GM12878 (cell line): Measurements from ENCODE around the gene ZNF385D. TPM values are rescaled to one million over a fixed set of nuclear protein-coding genes. Genes with fewer than 3 reads are reported as not detected.

Experiments used
- CBX5 ChIP-seq: sonication (generic); IDR thresholded peaks from 2 replicates; pipeline ENCODE4 v1.6.1; 2016; ENCODE audit warnings: low read depth, moderate library complexity, mild to moderate bottlenecking, inconsistent platforms
- CEBPB ChIP-seq, 2 experiments: fragments of 150-350 bp in 1 of 2; IDR thresholded peaks; 2 replicates each; pipeline ENCODE4 v1.6.1; 2012 to 2014; ENCODE audit warnings: low read depth in 2 of 2, low read length in 2 of 2, borderline replicate concordance in 1 of 2, inconsistent platforms in 1 of 2
- CREM ChIP-seq: IDR thresholded peaks from 2 replicates; pipeline ENCODE4 v1.6.1; 2014; ENCODE audit warnings: antibody characterized with exemption, low read depth
- EGR1 ChIP-seq, 2 experiments: IDR thresholded peaks; 1 replicate in 1 of 2; 2 replicates in 1 of 2; pipeline ENCODE4 v1.6.1; 2011 to 2012; ENCODE audit warnings: low read depth in 2 of 2, low read length in 2 of 2, borderline replicate concordance in 1 of 2, mild to moderate bottlenecking in 1 of 2, moderate library complexity in 1 of 2
- EZH2 ChIP-seq: IDR thresholded peaks from 2 replicates; pipeline ENCODE4 v1.6.1; 2012; ENCODE audit warnings: low read depth, mild to moderate bottlenecking, control low read depth, inconsistent platforms, low read length, borderline replicate concordance; ENCODE audit not compliant: control insufficient read depth
- HDAC2 ChIP-seq: fragments of 200-600 bp; sonication (generic); IDR thresholded peaks from 2 replicates; pipeline ENCODE4 v1.6.1; 2017
- HDAC6 ChIP-seq: fragments of 200-600 bp; sonication (generic); IDR thresholded peaks from one replicate; pipeline ENCODE4 v1.8.0; 2017; ENCODE audit warnings: antibody characterized with exemption; ENCODE audit not compliant: unreplicated experiment
- IKZF2 ChIP-seq, 2 experiments: fragments of 450-650 bp; IDR thresholded peaks; 2 replicates each; pipeline ENCODE4 v1.6.1; 2017; ENCODE audit warnings: mild to moderate bottlenecking in 2 of 2, moderate library complexity in 2 of 2
- KAT2A ChIP-seq: conservative IDR thresholded peaks from 2 replicates; pipeline ENCODE4 v1.6.1; 2011; ENCODE audit warnings: low read depth, low read length; ENCODE audit not compliant: control insufficient read depth
- MEF2B ChIP-seq: fragments of 450-650 bp; IDR thresholded peaks from 2 replicates; pipeline ENCODE4 v1.6.1; 2018; ENCODE audit warnings: mild to moderate bottlenecking, moderate library complexity; ENCODE audit not compliant: partially characterized antibody, poor library complexity, severe bottlenecking
- NBN ChIP-seq: fragments of 450-650 bp; IDR thresholded peaks from 2 replicates; pipeline ENCODE4 v1.6.1; 2016
- NFYB ChIP-seq: IDR thresholded peaks from 2 replicates; pipeline ENCODE4 v1.6.1; 2011; ENCODE audit warnings: low read depth, mild to moderate bottlenecking, low read length, improper control_type of control experiment, moderate library complexity; ENCODE audit not compliant: insufficient read depth
- POU2F2 ChIP-seq: IDR thresholded peaks from 3 replicates; pipeline ENCODE4 v1.6.1; 2011; ENCODE audit warnings: low read depth, mild to moderate bottlenecking, low read length, borderline replicate concordance
- RAD21 ChIP-seq: IDR thresholded peaks from 2 replicates; pipeline ENCODE4 v1.6.1; 2011; ENCODE audit warnings: mild to moderate bottlenecking, low read depth, low read length, moderate library complexity; ENCODE audit not compliant: insufficient read depth
- RBBP5 ChIP-seq: fragments of 200-600 bp; sonication (generic); conservative IDR thresholded peaks from 2 replicates; pipeline ENCODE4 v1.6.1; 2016
- RFX5 ChIP-seq: IDR thresholded peaks from 2 replicates; pipeline ENCODE4 v1.6.1; 2011; ENCODE audit warnings: low read depth, low read length, improper control_type of control experiment
- SMC3 ChIP-seq: IDR thresholded peaks from 2 replicates; pipeline ENCODE4 v1.6.1; 2011; ENCODE audit warnings: low read length, improper control_type of control experiment, borderline replicate concordance
- STAT3 ChIP-seq: IDR thresholded peaks from 2 replicates; pipeline ENCODE4 v1.6.1; 2011; ENCODE audit warnings: low read depth, low read length, improper control_type of control experiment
- TBL1XR1 ChIP-seq: IDR thresholded peaks from 2 replicates; pipeline ENCODE4 v1.6.1; 2012; ENCODE audit warnings: low read depth, low read length, improper control_type of control experiment
- TCF7 ChIP-seq: IDR thresholded peaks from 2 replicates; pipeline ENCODE4 v1.6.1; 2014; ENCODE audit warnings: antibody characterized with exemption, borderline replicate concordance
- YY1 ChIP-seq: IDR thresholded peaks from 2 replicates; pipeline ENCODE4 v1.6.1; 2011; ENCODE audit warnings: low read depth, mild to moderate bottlenecking, low read length
- polyA plus RNA-seq, 11 experiments: library from polyadenylated mRNA; depleted of rRNA in 4 of 11; unstranded in 6 of 11; stranded (reverse) in 5 of 11; fragments of >200 nt; fragmentation: Nextera tagmentation in 4 of 11; fragmentation: Illumina TruSeq in 1 of 11; extraction: Ambion mirVana in 4 of 11; extraction: Trizol in 1 of 11; gene quantifications; 1 replicate in 1 of 11; 2 replicates in 10 of 11; pipeline versions ENCODE4 v1.2.1 to v1.2.3, GENCODE V29; 2011 to 2016; ENCODE audit warnings: inconsistent platforms in 2 of 11, missing spikeins in 2 of 11, low read depth in 1 of 11
- total RNA-seq, 4 experiments: library from RNA; depleted of rRNA in 3 of 4; stranded (reverse); fragments of >200 nt in 3 of 4; fragmentation: Illumina TruSeq in 1 of 4; extraction: Trizol in 1 of 4; gene quantifications; 2 replicates each; pipeline versions ENCODE4 v1.2.1 to v1.2.3, GENCODE V29; 2013 to 2021
- TF ChIP-seq, protein P1 (sequence below), 3 experiments: IDR thresholded peaks in 2 of 3; conservative IDR thresholded peaks in 1 of 3; 2 replicates each; pipeline ENCODE4 v1.5.1; 2011; ENCODE audit warnings: low read depth in 3 of 3, low read length in 3 of 3, mild to moderate bottlenecking in 3 of 3, control low read depth in 2 of 3, moderate library complexity in 2 of 3, inconsistent platforms in 1 of 3, mixed read lengths in 1 of 3; ENCODE audit not compliant: control insufficient read depth in 2 of 3, insufficient read depth in 1 of 3; ENCODE audit errors: extremely low read depth in 1 of 3
- TF ChIP-seq, protein P2 (sequence below): fragments of 450-650 bp; formaldehyde crosslinking; IDR thresholded peaks from 2 replicates; pipeline ENCODE4 v1.5.0; 2022; ENCODE audit warnings: mild to moderate bottlenecking, missing genetic modification characterization
- TF ChIP-seq, protein P3 (sequence below): IDR thresholded peaks from 2 replicates; pipeline ENCODE4 v1.6.1; 2012; ENCODE audit warnings: low read length, inconsistent platforms
- TF ChIP-seq, protein P4 (sequence below): IDR thresholded peaks from 2 replicates; pipeline ENCODE4 v1.6.1; 2012; ENCODE audit warnings: low read depth, low read length, improper control_type of control experiment

Gene ZNF385D
- total and polyA plus RNA-seq, 10 of the 15 experiments (the other 5 are each of a cell fraction or from before 2014, with no cell fraction given), result 0.01 to 0.62 (median 0.18) TPM; not detected in 5

DNA sequence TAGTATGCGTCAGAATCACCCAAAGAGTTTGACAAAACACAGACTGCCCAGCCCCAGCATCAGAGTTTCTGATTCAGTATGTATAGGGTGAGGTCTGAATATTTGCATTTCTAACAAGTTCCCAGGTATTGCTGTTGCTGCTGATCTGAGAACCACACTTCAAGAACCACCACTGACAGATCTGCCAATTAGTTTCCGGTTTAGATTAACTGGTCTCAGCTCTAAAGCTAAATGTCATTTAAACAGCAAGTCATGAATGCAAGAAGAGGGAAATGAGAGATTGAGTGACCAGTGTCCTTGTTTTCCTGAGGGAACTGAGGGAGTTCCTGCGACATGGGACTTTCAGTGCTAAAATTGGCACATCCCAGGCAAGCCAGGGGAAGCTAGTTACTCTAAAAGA is 305.0 kb downstream of the ZNF385D start (continued):
- TF ChIP-seq, protein P1, sequence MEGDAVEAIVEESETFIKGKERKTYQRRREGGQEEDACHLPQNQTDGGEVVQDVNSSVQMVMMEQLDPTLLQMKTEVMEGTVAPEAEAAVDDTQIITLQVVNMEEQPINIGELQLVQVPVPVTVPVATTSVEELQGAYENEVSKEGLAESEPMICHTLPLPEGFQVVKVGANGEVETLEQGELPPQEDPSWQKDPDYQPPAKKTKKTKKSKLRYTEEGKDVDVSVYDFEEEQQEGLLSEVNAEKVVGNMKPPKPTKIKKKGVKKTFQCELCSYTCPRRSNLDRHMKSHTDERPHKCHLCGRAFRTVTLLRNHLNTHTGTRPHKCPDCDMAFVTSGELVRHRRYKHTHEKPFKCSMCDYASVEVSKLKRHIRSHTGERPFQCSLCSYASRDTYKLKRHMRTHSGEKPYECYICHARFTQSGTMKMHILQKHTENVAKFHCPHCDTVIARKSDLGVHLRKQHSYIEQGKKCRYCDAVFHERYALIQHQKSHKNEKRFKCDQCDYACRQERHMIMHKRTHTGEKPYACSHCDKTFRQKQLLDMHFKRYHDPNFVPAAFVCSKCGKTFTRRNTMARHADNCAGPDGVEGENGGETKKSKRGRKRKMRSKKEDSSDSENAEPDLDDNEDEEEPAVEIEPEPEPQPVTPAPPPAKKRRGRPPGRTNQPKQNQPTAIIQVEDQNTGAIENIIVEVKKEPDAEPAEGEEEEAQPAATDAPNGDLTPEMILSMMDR (IDR thresholded peaks at IDR 0.05 in 2 of 3, conservative IDR thresholded peaks at IDR 0.05 in 1 of 3; ENCODE audit: control insufficient read depth in 2 of 3, extremely low read depth in 1 of 3, insufficient read depth in 1 of 3, low read depth in 3 of 3, low read length in 3 of 3), result no peak
- TF ChIP-seq POU2F2, result peak; percentile 56; the same call in 1 of the 3 replicates
- TF ChIP-seq TCF7, result no peak
- TF ChIP-seq RFX5, result no peak
- TF ChIP-seq EGR1 (IDR thresholded peaks at IDR 0.05; ENCODE audit: borderline replicate concordance in 1 of 2, low read depth in 2 of 2, low read length in 2 of 2), result no peak
- TF ChIP-seq RBBP5, result no peak
- TF ChIP-seq NFYB, result no peak
- TF ChIP-seq CEBPB (IDR thresholded peaks at IDR 0.05; ENCODE audit: borderline replicate concordance in 1 of 2, low read depth in 2 of 2, low read length in 2 of 2), result no peak
- no peak for TF ChIP-seq HDAC2
- TF ChIP-seq, protein P2, sequence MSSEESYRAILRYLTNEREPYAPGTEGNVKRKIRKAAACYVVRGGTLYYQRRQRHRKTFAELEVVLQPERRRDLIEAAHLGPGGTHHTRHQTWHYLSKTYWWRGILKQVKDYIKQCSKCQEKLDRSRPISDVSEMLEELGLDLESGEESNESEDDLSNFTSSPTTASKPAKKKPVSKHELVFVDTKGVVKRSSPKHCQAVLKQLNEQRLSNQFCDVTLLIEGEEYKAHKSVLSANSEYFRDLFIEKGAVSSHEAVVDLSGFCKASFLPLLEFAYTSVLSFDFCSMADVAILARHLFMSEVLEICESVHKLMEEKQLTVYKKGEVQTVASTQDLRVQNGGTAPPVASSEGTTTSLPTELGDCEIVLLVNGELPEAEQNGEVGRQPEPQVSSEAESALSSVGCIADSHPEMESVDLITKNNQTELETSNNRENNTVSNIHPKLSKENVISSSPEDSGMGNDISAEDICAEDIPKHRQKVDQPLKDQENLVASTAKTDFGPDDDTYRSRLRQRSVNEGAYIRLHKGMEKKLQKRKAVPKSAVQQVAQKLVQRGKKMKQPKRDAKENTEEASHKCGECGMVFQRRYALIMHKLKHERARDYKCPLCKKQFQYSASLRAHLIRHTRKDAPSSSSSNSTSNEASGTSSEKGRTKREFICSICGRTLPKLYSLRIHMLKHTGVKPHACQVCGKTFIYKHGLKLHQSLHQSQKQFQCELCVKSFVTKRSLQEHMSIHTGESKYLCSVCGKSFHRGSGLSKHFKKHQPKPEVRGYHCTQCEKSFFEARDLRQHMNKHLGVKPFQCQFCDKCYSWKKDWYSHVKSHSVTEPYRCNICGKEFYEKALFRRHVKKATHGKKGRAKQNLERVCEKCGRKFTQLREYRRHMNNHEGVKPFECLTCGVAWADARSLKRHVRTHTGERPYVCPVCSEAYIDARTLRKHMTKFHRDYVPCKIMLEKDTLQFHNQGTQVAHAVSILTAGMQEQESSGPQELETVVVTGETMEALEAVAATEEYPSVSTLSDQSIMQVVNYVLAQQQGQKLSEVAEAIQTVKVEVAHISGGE, result no peak
- TF ChIP-seq CBX5, result no peak
- TF ChIP-seq IKZF2 (IDR thresholded peaks at IDR 0.05), result peak; percentile 97
- TF ChIP-seq EZH2, result no peak
- TF ChIP-seq KAT2A, result no peak
- TF ChIP-seq MEF2B, result peak; percentile 57
- TF ChIP-seq STAT3, result no peak
- TF ChIP-seq TBL1XR1, result no peak
- TF ChIP-seq HDAC6, result no peak
- TF ChIP-seq, protein P3, sequence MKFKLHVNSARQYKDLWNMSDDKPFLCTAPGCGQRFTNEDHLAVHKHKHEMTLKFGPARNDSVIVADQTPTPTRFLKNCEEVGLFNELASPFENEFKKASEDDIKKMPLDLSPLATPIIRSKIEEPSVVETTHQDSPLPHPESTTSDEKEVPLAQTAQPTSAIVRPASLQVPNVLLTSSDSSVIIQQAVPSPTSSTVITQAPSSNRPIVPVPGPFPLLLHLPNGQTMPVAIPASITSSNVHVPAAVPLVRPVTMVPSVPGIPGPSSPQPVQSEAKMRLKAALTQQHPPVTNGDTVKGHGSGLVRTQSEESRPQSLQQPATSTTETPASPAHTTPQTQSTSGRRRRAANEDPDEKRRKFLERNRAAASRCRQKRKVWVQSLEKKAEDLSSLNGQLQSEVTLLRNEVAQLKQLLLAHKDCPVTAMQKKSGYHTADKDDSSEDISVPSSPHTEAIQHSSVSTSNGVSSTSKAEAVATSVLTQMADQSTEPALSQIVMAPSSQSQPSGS, result no peak
- TF ChIP-seq YY1, result no peak
- TF ChIP-seq SMC3, result no peak
- 0 out of 2 replicates have a peak, but pooled peaks have one; percentile 68 for TF ChIP-seq NBN
- TF ChIP-seq, protein P4, sequence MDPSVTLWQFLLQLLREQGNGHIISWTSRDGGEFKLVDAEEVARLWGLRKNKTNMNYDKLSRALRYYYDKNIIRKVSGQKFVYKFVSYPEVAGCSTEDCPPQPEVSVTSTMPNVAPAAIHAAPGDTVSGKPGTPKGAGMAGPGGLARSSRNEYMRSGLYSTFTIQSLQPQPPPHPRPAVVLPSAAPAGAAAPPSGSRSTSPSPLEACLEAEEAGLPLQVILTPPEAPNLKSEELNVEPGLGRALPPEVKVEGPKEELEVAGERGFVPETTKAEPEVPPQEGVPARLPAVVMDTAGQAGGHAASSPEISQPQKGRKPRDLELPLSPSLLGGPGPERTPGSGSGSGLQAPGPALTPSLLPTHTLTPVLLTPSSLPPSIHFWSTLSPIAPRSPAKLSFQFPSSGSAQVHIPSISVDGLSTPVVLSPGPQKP, result no peak
- no peak for TF ChIP-seq RAD21
- TF ChIP-seq CREM, result no peak
